Left lung (tissue), 10 donors: Measurements from ENCODE around the gene CEP170B. TPM values are rescaled to one million over a fixed set of nuclear protein-coding genes. Genes with fewer than 3 reads are reported as not detected.
A peak's percentile ranks its signal among the peaks of the same experiment; 100 is the strongest.

Experiments used
- ATAC-seq: fragments of 200-7000 bp; cut with Tn5 transposase; one replicate; pipeline ENCODE4 v1.9.1; 2020; ENCODE audit warnings: moderate library complexity
- DNase-seq, 4 donors: peaks; one replicate each; pipeline ENCODE4 v3.0.0-alpha.2; 2013 to 2020
- H3K27ac ChIP-seq, 2 donors: fragments of 200-600 bp; sonication (generic) in 1 of 2; one replicate each; pipeline versions ENCODE4 v1.5.0 to v1.8.0; 2020 to 2021
- H3K27me3 ChIP-seq, 2 donors: fragments of 200-600 bp; sonication (generic) in 1 of 2; one replicate each; pipeline versions ENCODE4 v1.5.0 to v1.8.0; 2020 to 2021
- H3K36me3 ChIP-seq, 2 donors: fragments of 200-600 bp; sonication (generic) in 1 of 2; one replicate each; pipeline versions ENCODE4 v1.5.0 to v1.8.0; 2020 to 2021
- H3K4me1 ChIP-seq, 2 donors: fragments of 200-600 bp; one replicate each; pipeline ENCODE4 v1.8.0; 2021
- H3K4me3 ChIP-seq, 2 donors: fragments of 200-600 bp; sonication (generic) in 1 of 2; one replicate each; pipeline versions ENCODE4 v1.5.0 to v1.8.0; 2020 to 2021; ENCODE audit warnings: mild to moderate bottlenecking in 1 of 2
- H3K9me3 ChIP-seq, 2 donors: fragments of 200-600 bp; sonication (generic) in 1 of 2; one replicate each; pipeline versions ENCODE4 v1.5.0 to v1.8.0; 2020 to 2021
- CTCF ChIP-seq, 2 donors: fragments of 200-600 bp; sonication (generic) in 1 of 2; IDR thresholded peaks; one replicate each; pipeline versions ENCODE4 v1.5.0 to v1.8.0; 2021; ENCODE audit warnings: antibody characterized with exemption in 2 of 2
- intact Hi-C, 2 donors: fragments of 100-400 bp; cut with DNase I; formaldehyde crosslinking; loops; one replicate each; pipeline versions ENCODE4 v1.11.2 to v1.14.2; 2022
- polyA plus RNA-seq, 6 donors: library from polyadenylated mRNA; unstranded; fragments of 120-200 nt; gene quantifications; one replicate each; pipeline ENCODE4 v1.2.1, GENCODE V29; 2013; ENCODE audit not compliant: insufficient read length in 6 of 6
- total RNA-seq, 2 donors: library from RNA; stranded (reverse); fragmentation: NEBNext Ultra II Directional; extraction: Animal tissue kit (Norgen Biotek cat#: 25700); gene quantifications; one replicate each; pipeline ENCODE4 v1.2.1, GENCODE V29; 2021
- donor health status: DM: no; HTN: yes; CAD: no.
- donor health status: DM: no; HTN: no; CAD: no.

The CEP170B gene
- total and polyA plus RNA-seq, 8 donors: 10.0 to 42.3 (median 14.2) TPM

- no peak for DNase-seq
- H3K27ac ChIP-seq: no peak overlapping the region
- intact Hi-C loops: no loop called here
- TF ChIP-seq CTCF (IDR thresholded peaks at IDR 0.05): no peak
- no peak overlapping the region for H3K4me3 ChIP-seq
- H3K36me3 ChIP-seq: no peaks in the 10 kb centered on the region
- H3K4me1 ChIP-seq: peaks cover 0 to under 1% of the 10 kb centered on the region in 2 donors
- peaks cover 0 to 16% of the 10 kb centered on the region in 2 donors for H3K27me3 ChIP-seq
- no peaks in the 10 kb centered on the region for H3K9me3 ChIP-seq
- no peak for ATAC-seq
Measured at GRCh38 chr14:104858811-104859426, 6.1 kb upstream of the CEP170B start.

GRCh38 chr14:104859900-104860299 is 5.2 kb upstream of the CEP170B start:
- Histone ChIP-seq H3K4me3 (no peak overlapping the region), H3K27me3 (peaks cover 0 to 25% of the 10 kb centered on the region in 2 donors), H3K4me1 (peaks cover 0 to 9% of the 10 kb centered on the region in 2 donors), H3K36me3 (no peaks in the 10 kb centered on the region), H3K9me3 (no peaks in the 10 kb centered on the region), H3K27ac (no peak overlapping the region)
- TF ChIP-seq CTCF (IDR thresholded peaks at IDR 0.05): no peak
- ATAC-seq (no peak), DNase-seq (no peak)
- intact Hi-C loops: no loop called here

- peaks cover 0 to 10% of the 10 kb centered on the region in 2 donors for H3K4me1 ChIP-seq
- no peaks in the 10 kb centered on the region for H3K36me3 ChIP-seq
- no peaks in the 10 kb centered on the region for H3K9me3 ChIP-seq
- no peak for DNase-seq
- intact Hi-C loops: no loop called here
- H3K27ac ChIP-seq: no peak overlapping the region
- H3K27me3 ChIP-seq: peaks cover 0 to 28% of the 10 kb centered on the region in 2 donors
- no peak overlapping the region for H3K4me3 ChIP-seq
- ATAC-seq: no peak
- no peak for TF ChIP-seq CTCF (IDR thresholded peaks at IDR 0.05)
Measured at GRCh38 chr14:104860414-104860813, 4.7 kb upstream of the CEP170B start.

GRCh38 chr14:104863131-104863862 is 1.8 kb upstream of the CEP170B start:
- H3K9me3 ChIP-seq: no peaks in the 10 kb centered on the region
- no peak for ATAC-seq
- peak overlapping the region in 1 of 2 donors; percentile 56 for H3K4me3 ChIP-seq
- no peak overlapping the region for H3K27ac ChIP-seq
- TF ChIP-seq CTCF (IDR thresholded peaks at IDR 0.05): no peak
- intact Hi-C loops: no loop called here
- H3K36me3 ChIP-seq: no peaks in the 10 kb centered on the region
- peaks cover 0 to 49% of the 10 kb centered on the region in 2 donors for H3K27me3 ChIP-seq
- peak in 1 of 4 donors; percentile 32 for DNase-seq
- peaks cover 8 to 30% of the 10 kb centered on the region in 2 donors for H3K4me1 ChIP-seq

- Histone ChIP-seq H3K27ac (no peak overlapping the region), H3K4me3 (peak overlapping the region; percentile 47 to 56), H3K27me3 (peaks cover 0 to 49% of the 10 kb centered on the region in 2 donors), H3K36me3 (peaks cover 0 to 2% of the 10 kb centered on the region in 2 donors), H3K9me3 (no peaks in the 10 kb centered on the region), H3K4me1 (peaks cover 8 to 30% of the 10 kb centered on the region in 2 donors)
- ATAC-seq (peak; percentile 26), DNase-seq (no peak)
- TF ChIP-seq CTCF (IDR thresholded peaks at IDR 0.05): no peak
- intact Hi-C loops: no loop called here
Measured at GRCh38 chr14:104863923-104864266, 1.2 kb upstream of the CEP170B start.
